Measurements from ENCODE around the gene ST7.

Gene ST7

DNA sequence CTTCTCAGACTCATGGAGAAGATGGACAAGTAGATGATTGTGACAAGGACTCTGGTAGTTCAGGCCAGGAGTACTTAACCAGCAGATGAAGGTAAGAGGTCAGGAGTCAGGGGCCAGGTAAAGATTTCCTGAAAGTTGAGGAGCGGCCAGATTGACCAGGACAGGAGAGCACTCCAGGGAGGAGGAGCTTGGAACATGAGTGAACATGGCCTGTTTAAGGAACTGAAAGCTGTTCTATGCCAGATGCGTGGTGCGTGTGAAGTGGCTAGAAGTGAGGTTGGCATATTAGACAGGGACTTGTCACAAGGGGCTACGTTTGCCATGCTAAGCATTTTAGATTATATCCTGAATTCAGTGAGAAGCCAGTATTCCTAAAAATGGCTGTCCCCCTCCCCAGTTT is 212.4 kb downstream of the ST7 start:
- no peak for DNase-seq

GRCh38 chr7:117169907-117170306 is 216.6 kb downstream of the ST7 start:
- peak; percentile 36 for DNase-seq

- no peak for DNase-seq
These were observed 217.8 kb downstream of the ST7 start for GRCh38 chr7:117171106-117171505.

GRCh38 chr7:117172283-117172682 is 219.0 kb downstream of the ST7 start:
- no peak for DNase-seq

GRCh38 chr7:117173035-117173770 is 219.9 kb downstream of the ST7 start:
- DNase-seq: no peak

- no peak for DNase-seq
These were observed 222.9 kb downstream of the ST7 start for GRCh38 chr7:117176206-117176605.

DNA sequence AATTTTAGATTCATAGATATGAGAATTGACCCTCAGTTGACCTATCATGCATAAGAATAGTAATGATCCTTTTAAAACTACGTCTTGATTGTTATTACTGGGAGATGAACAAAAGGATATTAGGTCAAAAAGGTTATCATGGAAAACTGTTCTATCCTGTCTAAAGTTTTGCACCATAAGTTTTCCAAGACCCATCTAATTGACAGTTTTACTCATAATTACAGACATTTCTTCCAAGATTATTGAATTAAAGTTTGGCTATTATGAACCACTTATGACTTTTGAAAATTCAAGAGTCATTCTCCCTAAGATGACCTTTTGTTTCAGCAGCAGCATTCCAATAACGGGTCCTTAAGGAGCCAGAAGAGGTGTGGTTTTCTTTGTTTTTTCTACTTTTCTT is 225.3 kb downstream of the ST7 start:
- no peak for DNase-seq

- DNase-seq: no peak
These were observed 226.4 kb downstream of the ST7 start for GRCh38 chr7:117179701-117180100.

- no peak for DNase-seq
These were observed 230.4 kb downstream of the ST7 start for GRCh38 chr7:117183729-117184128.

GRCh38 chr7:117184367-117184766 is 231.1 kb downstream of the ST7 start:
- peak; percentile 50 for DNase-seq

DNA sequence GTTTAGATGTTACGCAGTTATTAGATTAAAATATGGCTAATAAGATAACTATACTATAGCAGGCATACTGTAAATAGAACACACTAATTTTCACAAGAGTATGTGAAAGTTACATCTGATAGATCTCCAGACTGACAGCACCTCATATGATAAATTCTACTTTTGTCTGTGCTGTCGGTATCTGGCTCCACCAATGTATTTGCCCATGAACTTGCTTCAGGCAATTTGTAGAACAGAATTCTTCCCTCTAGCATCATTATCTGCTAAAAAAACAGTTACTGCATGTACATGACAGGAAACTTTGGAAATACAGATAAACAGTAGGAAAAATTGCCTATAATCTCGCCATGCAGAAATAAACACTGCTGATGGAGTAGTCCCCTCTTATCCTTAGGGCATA is 231.8 kb downstream of the ST7 start:
- peak; percentile 38 for DNase-seq

DNA sequence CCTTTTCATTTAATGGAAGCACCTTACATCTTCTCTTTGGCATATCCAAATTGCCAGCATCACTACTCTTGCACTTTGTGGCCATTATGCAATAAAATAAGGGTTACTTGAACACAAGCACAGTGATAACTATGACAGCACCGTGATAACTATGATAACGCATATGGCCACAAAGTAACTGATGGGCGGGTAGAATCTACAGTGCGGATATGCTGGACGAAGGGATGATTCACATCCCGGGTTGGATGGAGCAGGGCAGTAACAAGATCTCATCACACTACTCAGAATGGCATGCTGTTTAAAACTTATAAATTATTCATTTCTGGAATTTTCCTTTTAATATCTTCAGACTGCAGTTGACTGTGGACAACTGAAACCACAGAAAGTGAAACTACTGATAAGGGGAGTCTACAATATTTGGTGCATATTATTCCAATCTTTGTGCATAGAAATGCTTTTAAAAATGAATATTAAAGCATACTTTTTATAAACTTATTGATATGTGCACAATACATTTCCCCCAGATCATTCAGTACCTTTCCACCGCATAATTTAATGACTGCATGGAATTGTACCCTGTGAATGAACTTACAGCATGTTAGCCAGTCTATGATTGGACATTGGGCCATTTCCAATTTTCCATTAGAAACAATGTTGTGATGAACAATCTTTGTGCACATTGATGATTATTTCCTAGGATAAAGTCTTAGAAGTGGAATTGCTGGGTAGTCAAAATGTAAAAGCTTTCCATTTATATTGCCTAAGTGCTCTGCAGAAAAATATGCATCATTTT is 233.1 kb downstream of the ST7 start:
- peak; percentile 72 for DNase-seq

- peak; percentile 75 for DNase-seq
These were observed 235.1 kb downstream of the ST7 start for GRCh38 chr7:117188376-117188775.

DNA sequence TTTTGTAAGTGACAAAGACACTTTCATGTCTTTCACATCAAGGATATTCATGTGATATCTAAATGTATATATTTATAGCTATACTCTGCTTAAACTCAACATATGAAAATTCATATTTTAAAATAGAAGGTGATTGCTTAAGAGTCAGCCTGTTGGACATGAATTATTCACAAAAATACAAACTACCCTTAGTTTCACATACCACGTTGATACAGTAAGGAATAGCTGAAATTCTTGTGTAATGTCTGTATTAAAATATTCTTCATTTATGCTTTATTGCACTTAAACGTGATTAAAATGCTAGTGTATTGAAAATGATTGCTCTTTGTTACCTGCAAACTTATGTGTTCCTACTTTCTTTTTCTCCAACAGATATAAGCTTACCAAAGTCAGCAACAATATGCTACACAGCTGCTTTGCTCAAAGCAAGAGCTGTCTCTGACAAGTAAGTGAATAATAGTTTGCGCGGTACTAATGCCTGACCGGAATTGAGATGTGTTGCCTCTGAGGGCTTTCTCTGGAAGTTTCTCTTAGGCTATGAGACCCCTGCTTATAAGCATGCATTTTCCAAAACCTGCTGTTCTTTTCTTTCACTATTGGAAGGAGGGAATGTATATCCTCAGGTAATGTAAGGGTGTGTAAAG is 235.8 kb downstream of the ST7 start:
- no peak for DNase-seq

- DNase-seq: no peak
These were observed 236.8 kb downstream of the ST7 start for GRCh38 chr7:117190104-117190503.

DNA sequence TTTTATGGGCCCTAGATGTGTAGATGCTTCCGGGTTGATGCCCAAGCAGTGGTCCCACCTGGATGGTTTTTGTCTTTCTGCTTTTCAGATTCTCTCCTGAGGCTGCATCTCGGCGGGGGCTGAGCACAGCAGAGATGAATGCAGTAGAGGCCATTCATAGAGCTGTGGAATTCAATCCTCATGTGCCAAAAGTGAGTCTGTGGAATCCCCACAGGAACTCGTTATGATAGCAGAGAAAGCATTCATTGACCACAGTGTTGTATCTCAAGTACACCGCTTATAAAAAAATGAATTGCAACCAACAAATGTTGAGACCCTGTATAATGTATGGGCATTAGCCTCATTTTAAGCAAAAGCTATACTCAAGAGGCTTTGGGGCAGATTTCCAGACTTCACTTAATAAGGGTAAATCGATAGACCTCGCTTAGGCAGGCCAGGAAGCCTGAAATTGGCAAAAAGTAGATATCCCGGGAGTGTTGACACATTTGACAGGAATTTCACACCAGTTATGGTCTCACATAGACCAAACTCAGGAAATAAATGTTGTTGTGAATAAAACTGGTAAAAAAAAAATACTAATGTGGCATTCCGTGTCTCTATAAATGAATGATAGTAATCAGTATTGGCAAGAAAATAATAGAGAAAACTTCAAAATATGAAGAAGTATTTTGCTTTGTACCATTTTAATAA is 237.6 kb downstream of the ST7 start:
- DNase-seq: no peak

- DNase-seq: no peak
These were observed 238.8 kb downstream of the ST7 start for GRCh38 chr7:117192108-117192507.

DNA sequence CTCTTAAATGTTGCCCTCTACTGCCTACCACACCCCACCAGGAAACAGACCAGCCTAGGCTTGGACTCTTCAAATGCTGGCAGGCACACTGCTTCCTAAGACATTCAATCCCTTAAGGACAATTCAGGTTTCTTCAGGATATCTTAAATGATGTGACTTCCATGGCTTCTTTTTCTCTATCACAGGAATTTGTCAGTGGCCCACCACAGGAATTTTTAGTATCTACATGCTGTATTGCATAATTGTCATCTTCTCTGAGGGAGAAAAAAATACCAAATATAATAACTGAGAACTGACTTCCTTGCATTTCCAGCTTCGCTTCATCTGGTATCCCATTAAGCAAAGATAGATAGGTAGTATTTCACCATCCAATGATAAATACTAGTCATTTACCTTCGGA is 240.3 kb downstream of the ST7 start:
- DNase-seq: no peak

DNA sequence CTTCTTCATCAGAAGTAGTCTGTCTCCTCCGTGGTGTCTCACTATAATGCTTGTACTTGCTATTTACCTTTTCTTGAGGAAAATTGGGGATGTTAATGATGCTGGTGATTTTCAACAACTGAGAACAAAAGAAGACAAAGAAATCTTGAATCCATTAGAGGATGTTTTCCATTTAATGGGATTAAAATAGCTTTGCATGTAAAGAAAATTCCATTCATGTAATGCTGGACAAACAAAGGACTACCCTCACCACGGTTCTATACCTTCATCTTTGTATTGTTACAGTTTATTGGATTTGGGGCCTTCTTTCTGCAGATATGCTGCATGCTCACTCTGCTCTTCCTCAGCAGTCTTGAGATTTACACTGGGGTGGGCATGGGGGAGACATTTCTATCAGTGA is 241.1 kb downstream of the ST7 start:
- DNase-seq: no peak

DNA sequence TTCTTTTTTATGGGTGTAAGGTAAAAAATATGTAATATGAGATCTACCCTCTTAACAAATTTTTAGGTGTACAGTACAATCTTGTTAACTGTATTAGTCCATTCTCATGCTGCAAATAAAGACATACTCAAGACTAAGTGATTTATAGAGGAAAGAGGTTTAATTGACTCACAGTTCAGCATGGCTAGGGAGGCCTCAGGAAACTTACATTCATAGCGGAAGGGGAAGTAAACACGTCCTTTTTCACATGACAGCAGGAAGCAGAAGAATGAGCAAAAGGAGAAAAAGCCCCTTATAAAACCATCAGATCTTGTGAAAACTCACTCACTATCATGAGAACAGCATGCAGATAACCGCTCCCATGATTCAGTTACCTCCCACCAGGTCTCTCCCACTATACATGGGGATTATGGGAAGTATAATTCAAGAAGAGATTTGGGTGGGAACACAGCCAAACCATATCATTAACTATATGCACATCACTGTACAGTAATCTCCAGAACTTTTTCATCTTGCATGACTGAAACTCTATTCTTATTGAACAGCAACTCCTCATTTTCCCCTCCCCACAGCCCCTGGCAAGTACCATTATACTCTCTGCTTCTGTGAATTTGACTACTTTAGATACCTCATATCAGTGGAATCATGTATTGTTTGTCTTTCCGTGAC is 242.2 kb downstream of the ST7 start:
- DNase-seq: no peak

DNA sequence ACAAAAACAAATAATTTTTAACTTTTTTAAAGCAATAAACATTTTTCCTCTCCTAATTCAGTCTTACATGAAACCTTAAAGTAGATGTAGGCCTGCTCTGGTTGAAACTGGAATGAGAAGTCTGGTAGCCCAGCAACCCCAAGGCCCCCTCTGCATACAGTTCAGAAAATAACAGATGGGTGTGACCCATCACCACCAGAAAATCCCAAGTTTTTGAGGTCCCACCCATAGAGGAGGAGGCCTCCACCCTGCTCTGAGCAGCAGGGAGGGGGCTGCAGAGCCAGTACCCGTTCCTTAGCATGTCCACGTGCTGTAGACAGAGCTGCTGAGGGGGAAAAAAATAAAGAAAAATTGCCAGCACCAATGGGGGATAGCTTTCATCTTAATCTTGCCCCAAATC is 246.8 kb downstream of the ST7 start:
- no peak for DNase-seq

- DNase-seq: no peak
These were observed 247.6 kb downstream of the ST7 start for GRCh38 chr7:117200786-117201458.
